B cell (primary cell): ENCODE data around the gene INF2.

Experiments used
- EZH2 ChIP-seq: IDR thresholded peaks from 2 replicates; pipeline ENCODE4 v1.6.1; 2012; ENCODE audit warnings: borderline replicate concordance, low read depth, mild to moderate bottlenecking, moderate library complexity, low read length; ENCODE audit not compliant: insufficient read depth, poor library complexity, severe bottlenecking
- TF ChIP-seq, protein P1 (sequence below): fragments of 200-600 bp; IDR thresholded peaks from one replicate; pipeline ENCODE4 v1.8.0; 2022; ENCODE audit warnings: antibody characterized with exemption, mild to moderate bottlenecking

DNA sequence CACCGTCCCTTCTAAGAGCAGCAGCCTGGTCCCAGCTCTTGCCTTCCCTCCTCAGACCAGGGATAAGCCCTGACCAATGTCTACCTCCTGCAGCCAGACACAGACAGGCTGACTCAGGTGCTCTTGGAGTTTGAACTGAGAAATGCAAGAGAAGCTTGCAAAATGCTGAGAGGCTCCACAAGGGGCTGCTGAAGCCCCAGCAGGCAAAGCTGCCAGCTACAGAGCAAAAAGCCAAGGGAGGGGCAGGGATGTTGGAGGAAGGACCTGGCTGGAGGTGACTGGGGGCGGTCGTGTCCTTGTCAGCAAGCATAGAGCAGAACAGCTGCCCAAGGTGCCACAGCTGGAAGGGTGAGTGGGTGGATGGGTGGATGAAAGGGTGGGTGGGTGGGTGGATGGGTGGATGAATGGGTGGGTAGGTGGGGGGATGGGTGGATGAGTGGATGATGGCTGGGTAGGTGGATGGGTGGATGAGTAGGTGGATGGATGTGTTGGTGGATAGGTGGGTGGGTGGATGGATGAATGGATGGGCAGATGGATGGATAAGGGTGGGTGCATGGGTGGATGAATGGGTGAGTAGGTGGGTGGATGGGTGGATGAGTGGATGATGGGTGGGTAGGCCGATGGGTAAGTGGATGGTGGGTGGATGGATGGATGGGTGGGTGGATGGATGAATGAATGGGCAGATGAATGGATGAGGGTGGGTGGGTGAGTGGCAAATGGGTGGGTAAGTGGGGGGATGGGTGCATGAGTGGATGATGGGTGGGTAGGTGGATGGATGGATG, 4.0 kb upstream of the INF2 start:
- TF ChIP-seq, protein P1, sequence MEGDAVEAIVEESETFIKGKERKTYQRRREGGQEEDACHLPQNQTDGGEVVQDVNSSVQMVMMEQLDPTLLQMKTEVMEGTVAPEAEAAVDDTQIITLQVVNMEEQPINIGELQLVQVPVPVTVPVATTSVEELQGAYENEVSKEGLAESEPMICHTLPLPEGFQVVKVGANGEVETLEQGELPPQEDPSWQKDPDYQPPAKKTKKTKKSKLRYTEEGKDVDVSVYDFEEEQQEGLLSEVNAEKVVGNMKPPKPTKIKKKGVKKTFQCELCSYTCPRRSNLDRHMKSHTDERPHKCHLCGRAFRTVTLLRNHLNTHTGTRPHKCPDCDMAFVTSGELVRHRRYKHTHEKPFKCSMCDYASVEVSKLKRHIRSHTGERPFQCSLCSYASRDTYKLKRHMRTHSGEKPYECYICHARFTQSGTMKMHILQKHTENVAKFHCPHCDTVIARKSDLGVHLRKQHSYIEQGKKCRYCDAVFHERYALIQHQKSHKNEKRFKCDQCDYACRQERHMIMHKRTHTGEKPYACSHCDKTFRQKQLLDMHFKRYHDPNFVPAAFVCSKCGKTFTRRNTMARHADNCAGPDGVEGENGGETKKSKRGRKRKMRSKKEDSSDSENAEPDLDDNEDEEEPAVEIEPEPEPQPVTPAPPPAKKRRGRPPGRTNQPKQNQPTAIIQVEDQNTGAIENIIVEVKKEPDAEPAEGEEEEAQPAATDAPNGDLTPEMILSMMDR = no peak
- no peak for TF ChIP-seq EZH2
